Measurements from ENCODE around the gene PEA15. TPM values are rescaled to one million over a fixed set of nuclear protein-coding genes. Genes with fewer than 3 reads are reported as not detected.

The PEA15 gene
- total and polyA plus RNA-seq, 9 of the 15 experiments (the other 6 are each of a cell fraction or from before 2014, with no cell fraction given), result 8.2 to 175 (median 35.4) TPM

DNA sequence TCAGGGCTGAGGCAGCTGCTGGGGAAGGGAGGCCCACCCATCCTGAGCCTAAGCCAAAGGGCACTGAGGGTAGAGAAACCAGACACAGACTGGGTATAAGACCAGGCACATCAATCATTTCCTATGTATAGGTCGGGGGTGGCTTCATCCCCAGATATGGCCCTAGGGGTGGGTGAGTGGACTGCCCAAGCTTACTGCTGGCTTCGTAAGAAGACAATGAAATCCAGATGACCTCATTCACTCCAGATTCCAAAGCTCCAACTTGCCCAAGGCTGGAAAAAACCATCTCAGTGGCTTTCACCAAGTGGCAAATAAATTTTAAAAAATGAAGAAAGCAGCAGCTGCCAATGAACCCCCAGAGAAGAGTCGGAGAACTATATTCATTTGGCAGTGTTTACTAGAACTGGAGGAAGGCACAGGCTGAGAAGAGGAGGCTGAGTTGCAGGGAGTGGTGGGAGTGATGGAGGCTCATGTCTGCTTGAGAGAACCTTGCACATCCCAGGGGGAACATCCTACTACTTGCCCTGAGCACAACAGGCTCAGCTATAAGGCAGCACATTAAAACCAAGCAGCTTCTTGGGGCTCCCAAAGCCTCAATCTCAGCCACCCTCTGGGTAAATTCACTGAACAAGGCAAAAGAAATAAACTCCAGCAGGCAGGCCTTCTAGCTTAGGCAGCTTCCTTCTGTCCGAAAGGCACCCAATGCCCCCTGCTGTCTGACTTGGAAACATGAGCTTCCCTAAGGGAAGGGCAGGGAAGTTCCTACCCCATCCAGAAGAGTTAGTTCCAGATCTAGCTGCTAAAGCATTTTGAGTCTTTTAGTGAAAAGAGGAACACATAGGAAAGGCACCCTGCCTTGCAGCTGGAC lies 14.1 kb downstream of the PEA15 start (continued):
- TF ChIP-seq, protein P1, sequence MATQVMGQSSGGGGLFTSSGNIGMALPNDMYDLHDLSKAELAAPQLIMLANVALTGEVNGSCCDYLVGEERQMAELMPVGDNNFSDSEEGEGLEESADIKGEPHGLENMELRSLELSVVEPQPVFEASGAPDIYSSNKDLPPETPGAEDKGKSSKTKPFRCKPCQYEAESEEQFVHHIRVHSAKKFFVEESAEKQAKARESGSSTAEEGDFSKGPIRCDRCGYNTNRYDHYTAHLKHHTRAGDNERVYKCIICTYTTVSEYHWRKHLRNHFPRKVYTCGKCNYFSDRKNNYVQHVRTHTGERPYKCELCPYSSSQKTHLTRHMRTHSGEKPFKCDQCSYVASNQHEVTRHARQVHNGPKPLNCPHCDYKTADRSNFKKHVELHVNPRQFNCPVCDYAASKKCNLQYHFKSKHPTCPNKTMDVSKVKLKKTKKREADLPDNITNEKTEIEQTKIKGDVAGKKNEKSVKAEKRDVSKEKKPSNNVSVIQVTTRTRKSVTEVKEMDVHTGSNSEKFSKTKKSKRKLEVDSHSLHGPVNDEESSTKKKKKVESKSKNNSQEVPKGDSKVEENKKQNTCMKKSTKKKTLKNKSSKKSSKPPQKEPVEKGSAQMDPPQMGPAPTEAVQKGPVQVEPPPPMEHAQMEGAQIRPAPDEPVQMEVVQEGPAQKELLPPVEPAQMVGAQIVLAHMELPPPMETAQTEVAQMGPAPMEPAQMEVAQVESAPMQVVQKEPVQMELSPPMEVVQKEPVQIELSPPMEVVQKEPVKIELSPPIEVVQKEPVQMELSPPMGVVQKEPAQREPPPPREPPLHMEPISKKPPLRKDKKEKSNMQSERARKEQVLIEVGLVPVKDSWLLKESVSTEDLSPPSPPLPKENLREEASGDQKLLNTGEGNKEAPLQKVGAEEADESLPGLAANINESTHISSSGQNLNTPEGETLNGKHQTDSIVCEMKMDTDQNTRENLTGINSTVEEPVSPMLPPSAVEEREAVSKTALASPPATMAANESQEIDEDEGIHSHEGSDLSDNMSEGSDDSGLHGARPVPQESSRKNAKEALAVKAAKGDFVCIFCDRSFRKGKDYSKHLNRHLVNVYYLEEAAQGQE (IDR thresholded peaks at IDR 0.05; ENCODE audit: borderline replicate concordance), result peak; percentile 35; the same call in 1 of the 2 replicates
- TF ChIP-seq, protein P1 (CRISPR knock-in tag; IDR thresholded peaks at IDR 0.05; ENCODE audit: low read depth), result no peak
- peak; percentile 30 to 52; a peak in 3 of 4 replicates for TF ChIP-seq RAD21 (CRISPR knock-in tag; conservative IDR thresholded peaks at IDR 0.05 in 1 of 2, IDR thresholded peaks at IDR 0.05 in 1 of 2)
- TF ChIP-seq ZSCAN32 (CRISPR knock-in tag; IDR thresholded peaks at IDR 0.05), result no peak
- no peak for TF ChIP-seq SNRNP70 (optimal IDR thresholded peaks at IDR 0.05; ENCODE audit: low read depth, low read length)
- TF ChIP-seq SMC3 (conservative IDR thresholded peaks at IDR 0.05; ENCODE audit: insufficient read depth, low read depth, low read length), result 0 out of 2 replicates have a peak, but pooled peaks have one; percentile 19
